ENCODE results near the gene HIVEP2.

Gene HIVEP2

DNA sequence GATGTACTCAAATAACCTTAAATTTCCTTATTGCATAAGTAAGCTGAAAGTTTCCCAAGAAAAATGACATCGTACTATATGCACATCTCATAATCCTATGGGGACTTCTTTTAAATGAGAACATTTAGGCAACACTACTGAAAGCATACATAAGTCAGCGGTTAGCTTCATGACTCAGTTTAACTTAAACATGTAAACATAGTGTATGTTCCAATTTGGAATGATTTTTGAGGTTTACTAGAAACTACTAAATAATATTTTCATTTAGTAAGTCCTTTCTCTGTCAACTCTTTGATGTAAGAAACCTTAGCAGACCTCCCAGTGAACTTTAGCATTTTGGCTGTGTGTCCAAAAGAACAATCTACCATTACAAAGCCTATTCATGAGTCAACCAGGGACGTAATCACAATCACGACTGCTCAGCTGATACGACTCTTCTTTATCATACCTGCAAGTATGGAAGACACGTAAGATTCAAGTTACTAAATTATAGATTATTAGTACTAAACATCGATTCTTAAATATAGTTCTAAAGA is 19.3 kb downstream of the HIVEP2 start:
- peak; percentile 57 for DNase-seq (ENCODE audit: low spot score)

DNA sequence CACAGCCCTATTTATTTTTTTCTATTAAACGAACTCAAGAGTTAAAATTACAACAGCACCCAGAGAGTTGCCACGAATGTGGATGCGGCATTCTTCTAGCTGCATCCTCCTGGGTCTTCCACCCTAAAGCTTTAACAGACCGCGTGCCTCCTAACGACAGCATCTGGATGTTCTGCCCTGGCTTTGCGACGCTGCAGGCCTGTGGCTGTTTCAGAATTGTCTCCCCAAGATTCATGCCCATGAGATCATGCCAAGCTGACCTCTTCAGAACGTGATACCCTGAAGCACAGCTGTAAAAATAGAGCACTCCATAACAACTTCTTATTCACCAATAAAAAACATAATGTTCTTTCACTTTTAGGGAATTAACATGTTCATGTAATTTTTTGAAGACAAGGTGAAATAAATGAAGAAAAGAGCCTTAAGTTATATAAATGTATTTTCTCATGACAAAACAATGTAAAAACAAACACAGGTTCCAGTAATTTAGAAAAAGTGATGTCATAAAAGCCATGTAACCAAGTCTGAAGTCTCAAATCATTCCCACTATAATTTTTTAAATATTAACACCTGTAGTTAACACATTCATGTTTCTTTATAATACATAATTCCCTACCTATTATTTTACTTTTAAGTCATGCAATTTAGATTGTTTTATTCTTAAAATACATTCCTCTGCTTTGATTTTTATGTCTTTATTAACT is 26.5 kb downstream of the HIVEP2 start:
- DNase-seq (ENCODE audit: low spot score): no peak

DNA sequence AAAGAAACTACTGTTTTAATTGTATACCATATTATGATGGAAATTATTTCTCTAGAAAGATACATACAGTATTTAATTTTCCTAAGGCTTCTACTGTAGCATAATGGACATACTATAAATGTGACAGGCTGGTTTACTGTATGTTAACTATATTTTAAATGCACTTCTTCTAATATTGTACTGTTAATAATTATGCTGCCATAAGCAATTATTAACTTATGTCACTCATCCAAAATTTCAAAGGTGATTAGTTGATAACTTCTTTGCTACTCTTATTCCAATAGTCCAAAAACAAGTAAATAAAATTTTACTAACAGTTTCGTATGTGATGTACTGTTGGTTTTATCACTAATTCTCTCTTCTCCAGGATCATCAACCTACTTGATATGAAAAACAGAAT is 28.1 kb downstream of the HIVEP2 start:
- no peak for DNase-seq (ENCODE audit: low spot score)

DNA sequence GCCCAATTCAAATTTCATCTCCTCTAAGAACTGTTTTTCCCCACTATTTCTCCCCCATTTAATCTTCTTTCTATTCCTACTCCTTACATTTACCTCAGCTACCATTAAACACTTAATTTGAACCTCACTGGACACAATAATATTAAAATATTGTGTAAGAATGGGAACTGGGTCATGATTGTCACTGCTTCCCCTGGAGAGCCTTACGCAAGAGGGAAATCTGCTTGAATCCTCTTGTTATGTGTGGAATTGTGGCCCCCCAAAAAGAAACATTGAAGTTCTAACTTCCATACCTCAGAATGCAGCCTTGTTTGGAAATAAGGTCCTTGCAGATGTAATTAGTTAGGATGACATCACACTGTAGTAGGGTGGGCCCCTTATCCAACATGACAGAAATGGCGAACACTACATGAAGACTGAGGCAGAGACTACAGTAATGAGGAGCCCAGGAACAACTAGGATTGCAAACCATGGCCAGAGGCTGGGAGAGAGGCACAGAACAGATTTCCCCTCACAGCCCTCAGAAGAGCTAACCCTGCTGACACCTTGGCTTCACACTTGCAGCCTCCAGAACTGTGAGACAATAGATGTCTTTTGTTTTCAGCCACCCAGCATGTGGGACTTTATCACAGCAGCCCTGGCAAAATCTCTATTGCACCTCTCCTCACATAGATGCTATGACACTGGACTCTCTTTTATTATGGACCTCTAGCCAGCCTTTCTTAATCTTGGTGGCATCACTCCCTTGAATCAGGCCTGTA is 29.9 kb downstream of the HIVEP2 start:
- DNase-seq (ENCODE audit: low spot score): no peak

DNA sequence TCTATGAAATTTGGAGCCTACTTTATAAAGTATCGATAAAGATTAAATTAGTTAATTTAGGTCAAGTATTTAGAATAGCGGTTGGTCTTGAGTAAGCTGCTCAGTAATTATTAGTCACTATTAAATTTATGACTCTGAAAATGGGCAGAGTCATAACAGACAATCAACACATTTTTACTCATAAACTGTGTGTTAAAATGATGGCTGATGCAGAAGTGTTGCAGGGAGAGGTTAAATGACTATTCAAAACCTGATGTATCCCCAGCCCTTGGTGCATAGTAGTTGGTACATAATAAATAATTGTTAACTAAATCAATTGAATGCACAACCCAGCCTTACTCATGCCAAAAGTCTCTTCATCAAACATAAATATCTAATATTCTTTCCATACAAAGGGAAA is 30.6 kb downstream of the HIVEP2 start:
- no peak for DNase-seq (ENCODE audit: low spot score)

DNA sequence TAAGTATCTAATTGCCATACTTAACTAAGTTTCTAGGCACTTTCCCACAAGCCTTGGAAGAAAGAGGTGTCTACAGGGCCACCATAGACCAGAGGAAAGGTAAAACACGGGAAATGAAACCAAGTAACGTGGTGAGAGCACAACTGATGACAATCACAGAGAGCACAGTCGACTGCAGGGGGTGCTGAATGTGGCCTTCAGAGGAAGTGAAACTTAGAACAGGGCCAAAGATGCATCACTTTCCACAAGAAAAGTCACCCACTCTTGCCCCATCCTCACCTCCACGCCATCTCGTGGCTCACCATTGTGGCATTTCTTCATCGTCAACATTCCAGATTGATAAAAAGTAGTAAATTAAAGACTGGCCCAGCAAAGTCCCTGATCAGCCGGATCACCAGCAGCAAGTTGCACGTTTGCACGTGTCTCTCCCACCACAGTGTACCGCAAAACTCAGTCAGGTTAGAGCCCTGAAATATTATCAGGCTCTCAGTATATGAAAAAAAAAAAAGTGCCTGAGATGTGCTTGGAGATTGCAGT is 31.4 kb downstream of the HIVEP2 start:
- DNase-seq (ENCODE audit: low spot score): no peak

DNA sequence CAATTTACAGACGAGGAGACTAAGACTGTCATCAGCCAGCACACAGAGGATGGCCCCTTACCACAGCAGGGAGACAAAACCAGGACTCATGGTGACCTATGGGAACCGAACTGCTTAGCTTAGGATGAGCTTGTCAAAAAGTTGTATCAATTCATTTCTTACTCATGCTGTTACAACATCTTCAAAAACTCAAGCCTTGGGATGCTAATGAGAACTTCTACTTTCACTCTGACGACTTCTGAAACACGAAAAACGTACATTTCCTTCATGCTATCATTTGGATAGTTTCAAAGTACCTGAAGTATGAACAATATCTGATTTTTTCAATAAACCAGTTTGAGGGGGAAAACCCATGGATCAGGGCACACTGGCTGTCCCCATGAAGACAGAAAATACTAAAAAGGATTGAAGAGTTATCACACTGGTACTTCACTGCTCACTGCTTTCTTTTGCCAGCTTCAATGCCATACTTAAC is 31.9 kb downstream of the HIVEP2 start:
- no peak for DNase-seq (ENCODE audit: low spot score)

DNA sequence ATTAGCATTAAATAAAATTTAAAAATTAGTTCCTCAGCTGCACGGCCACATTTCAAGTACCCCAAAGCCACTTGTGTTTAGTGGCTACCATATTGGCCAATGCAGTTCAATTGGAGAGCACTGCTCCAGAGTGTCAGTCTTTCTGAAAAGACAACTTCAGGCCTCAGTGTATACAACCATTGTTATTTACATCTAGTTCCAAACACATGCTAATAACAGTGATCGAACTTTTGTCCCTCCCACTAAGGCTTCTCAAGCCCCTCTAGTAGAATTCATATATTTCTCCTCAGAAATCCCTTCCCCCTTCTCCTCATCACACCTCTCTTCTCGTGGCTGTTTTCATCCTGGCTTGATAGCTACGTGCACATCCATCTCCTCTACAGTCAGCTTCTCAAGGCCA is 32.9 kb downstream of the HIVEP2 start:
- DNase-seq (ENCODE audit: low spot score): no peak

DNA sequence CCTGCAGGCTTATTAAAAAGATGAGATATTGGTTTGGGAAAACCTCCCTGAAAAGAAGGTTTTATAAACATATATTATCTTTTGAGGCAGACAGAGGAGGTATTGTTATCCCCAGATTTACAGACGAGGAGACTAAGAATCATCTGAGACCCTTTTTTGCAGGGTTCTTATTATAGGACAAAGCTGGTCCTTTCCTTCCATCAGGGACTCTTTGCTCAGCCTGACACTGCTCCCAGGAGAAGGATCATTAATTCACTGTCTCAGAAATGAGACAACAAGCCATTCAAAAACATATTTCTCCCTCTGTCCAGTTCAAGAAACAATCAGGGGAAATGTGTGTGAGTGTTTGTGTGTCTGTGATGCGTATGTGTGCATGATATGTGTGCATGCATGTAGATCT is 33.5 kb downstream of the HIVEP2 start:
- DNase-seq (ENCODE audit: low spot score): peak; percentile 59

DNA sequence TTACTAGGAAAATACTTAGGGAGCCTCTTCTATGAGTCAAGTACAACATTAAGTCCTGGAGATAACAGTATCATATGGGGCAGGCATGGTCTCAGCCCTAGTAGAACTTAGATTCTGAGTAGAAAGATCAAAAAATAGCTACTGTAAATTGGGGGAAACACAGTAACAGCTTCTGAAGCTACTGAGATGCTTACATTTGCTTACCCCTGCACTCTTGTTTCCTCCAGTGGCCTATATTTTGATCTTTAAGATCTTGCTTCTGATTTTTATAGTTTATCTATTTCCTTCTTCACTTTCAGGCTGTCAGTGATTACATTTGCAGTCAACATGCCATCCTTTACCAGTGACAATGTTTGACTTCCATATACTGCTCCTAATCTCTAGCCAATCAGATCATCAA is 35.3 kb downstream of the HIVEP2 start:
- no peak for DNase-seq (ENCODE audit: low spot score)

DNA sequence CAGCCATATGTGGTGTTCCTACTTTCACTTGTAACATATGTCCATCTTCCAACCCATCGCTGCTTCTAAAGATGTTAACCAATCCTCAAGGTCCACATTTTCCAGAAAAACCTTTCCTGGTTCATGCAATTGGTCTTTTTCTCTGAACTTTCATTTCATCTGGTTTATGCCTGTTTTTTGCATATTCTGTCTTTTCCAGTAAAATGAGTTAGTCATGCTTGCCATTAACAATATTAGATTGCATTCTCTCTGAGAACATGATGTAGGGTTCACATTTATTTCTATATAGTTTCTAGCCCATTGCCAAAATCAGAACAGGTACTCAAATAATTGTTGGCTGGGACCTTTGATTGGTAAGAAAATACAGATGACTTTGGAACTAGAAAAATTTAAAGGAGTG is 36.7 kb downstream of the HIVEP2 start:
- no peak for DNase-seq (ENCODE audit: low spot score)

DNA sequence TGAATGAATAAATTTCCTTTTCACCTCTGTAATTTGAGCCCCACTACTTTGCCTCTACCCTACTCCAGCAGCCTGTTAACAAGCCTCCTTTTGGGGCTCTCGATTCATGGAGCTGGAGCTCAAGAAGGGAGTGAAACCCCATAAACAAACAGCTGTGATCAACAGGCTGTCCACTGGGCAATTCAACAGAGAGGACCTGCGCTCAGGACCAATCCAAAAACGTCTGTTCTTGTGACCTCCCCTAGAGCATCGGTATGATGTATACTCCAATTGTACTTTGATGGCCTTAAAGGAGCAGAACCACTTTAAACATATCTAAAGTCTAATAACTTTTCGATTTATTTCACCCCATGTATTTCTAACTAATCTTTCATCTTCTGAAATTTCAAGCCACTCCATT is 37.4 kb downstream of the HIVEP2 start:
- no peak for DNase-seq (ENCODE audit: low spot score)

DNA sequence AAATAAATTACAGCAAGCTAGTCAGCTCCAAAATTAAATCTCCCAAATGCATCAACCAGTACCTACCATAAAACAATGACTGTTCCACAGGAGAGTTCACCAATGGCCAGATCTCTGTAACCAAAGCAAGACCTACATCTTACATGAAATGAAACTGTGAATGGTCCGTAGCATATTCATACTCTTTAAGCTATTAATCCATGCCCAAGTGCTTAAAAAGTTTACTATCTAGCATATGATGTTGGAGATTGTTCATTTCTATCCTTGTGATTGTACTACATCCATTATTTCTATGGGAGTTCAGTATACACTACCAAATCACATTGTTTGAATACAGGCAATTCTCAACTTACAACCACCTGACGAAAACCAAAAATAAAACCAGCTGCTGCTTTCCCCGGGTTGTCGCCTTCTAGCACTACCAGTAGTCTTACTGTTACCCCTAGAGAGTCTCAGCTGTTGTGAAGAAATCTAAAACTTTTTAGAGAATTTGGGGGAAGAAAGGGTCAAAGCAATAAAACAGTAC is 38.0 kb downstream of the HIVEP2 start:
- DNase-seq (ENCODE audit: low spot score): no peak

DNA sequence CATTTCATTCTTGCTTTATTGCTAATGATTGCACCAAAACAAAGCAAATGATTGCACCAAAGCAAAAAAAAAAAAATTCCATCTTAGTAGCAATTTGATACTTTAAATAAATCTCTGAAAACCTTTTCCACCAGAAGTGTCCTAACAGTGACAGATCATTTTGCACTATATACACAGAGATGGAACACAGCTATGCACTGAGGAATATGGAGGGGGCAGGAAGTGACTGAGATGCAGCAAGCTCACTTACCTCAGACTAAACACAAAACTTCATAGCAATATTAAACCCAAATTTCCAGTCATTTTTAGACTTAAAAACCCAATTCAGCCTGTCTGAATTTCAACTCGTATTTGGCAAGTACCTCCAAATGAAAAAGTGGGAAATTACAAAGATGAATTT is 41.2 kb downstream of the HIVEP2 start:
- no peak for DNase-seq (ENCODE audit: low spot score)

DNA sequence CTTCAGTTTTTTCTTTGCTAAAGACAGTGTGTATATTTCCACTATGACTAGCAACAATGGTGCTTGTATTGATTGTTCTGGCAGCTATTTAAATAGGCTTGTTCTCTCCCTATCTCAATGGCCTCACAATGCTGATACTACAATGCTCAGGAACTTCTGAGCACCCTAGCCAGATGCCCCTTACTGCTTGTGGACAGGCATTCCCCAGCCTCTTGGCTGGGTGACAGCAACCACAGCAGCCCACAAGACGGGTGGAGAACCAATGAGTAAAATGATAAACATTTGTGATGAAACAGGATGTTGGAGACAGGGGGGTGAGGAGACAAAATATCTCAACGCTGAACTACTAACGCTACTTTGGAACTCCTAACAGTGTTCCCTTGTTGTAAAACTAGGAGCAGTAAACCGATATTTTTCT is 42.3 kb downstream of the HIVEP2 start:
- peak; percentile 79 for DNase-seq (ENCODE audit: low spot score)

DNA sequence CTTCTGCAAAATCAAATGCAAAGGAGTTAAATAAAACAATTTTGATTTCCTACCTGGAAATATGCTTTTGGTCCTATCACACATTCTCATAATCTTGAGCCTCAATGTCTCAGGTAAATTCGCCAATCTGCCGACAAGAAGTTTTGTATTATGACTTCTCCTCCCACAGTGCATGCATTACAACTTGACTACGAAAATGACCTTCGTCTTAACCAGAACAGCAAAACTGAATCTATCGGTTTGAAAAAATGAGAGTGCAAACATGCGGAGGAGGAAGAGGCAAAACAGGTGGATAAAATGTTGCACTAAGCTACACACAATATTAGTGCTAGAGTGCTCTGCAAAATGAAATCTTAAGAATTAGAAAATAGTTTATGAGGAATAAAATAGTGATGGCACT is 43.4 kb downstream of the HIVEP2 start:
- DNase-seq (ENCODE audit: low spot score): no peak

DNA sequence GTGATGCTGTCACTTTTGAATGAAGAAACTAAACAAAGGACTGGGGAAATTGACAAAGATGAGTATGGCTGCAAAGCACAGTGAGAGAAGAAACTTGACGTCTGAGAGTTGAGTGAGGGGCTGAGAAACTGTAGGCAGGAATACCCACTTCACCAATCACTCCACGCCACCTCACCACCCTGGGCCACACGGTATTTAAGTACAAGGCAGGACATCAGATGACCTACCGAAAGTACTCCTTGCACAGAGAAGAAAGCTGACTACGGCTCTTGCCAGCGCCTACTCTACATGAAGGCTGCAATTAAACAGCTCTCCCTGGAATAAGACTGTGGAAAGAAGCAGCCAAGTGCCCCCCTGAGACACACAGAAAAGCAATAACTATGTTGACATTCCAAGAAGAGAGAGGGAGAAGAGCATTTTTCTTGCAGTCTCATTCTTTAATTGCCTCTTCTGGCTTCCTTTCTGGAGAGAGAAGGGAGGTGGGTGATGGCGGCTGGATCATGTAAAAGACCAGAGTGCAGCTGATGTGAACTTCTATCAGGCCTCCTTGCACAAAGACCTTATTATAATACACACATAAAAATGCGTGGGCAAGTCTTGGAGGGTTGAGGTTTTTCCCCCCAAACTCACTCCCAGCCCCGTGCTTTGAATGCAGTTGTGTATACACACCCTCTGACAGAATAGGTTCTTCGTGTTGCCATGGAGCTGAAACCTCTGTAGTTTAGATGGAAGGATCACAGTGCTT is 44.6 kb downstream of the HIVEP2 start:
- DNase-seq (ENCODE audit: low spot score): peak; percentile 52

DNA sequence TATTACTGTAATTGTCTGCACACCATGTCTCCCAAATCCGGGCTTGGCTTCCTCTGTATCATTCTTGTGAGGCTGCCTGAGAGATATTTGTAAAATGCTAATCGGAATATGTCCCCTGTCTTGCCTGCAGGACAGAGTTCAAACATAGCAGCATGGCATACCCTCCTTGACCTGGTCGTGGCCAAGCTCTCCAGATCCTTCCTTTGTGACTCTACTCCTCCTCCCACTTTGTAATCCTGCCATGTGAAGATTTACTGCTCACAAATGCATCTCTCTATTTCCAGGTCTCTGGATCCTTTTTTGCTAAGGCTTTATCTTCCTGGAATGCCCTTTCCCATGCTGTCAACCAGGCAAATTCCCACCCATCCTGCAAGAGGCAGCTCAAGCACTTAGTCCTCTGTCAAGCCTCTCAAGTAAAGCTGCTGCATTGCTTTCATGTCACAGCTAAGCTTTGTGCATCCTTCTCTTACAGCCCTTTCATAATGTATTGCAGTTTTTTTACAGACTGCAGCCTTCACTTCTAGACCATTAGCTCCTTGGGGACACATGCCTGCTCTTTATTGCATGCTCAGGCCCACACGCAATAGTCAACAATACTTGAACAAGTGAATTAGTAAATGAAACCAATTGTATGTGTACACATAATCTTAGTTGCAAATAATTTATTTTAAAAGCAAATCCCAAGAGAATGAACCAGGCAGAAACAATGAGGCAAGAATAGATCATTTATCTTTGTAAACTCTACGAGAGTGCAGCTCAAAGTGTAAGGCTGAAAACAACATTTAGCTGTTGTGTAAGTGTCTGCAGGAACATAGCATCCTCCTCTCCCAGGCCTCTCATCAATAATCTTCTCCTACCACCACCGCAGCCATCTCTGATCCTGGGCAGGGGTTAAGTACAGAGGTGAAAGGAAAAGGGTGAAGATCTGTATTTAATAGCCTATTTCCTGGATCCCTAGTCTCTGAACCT is 45.8 kb downstream of the HIVEP2 start:
- no peak for DNase-seq (ENCODE audit: low spot score)

DNA sequence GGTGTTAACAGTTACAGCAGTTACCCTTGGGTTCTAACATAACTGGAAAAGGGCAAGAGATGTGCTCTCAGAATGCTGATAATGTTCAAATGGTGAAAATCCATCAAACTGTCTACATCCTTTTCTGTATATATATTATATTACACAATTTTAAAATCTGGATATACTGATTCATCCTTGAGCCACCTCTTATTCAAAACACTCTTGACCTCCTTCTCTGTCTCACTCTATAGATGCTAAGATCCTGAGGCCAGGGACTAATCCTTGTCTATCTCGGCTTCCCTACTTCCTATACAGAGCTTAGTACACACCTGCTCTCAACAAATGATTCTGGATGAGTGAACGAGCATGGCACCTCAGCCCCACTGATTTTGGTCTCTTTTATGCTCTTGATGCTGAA is 47.3 kb downstream of the HIVEP2 start:
- DNase-seq (ENCODE audit: low spot score): no peak

DNA sequence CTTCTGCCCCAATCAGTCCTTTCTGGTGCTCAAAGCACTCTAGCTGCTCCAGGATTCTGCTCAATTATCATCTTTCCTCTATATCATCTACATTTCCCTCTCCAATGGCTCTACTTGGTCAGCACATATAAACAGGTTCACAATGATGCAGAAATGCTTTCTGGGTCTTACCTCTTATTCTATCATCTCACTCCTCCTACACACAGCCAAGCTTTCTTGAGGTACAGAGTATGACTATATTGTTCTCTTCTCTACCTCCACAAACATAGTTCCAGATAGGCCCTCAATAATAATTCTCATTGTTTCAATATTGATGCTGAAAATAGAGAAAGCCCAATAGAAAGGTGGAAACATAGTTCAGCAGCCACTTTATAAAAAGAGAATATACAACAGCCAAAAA is 48.2 kb downstream of the HIVEP2 start:
- no peak for DNase-seq (ENCODE audit: low spot score)

DNA sequence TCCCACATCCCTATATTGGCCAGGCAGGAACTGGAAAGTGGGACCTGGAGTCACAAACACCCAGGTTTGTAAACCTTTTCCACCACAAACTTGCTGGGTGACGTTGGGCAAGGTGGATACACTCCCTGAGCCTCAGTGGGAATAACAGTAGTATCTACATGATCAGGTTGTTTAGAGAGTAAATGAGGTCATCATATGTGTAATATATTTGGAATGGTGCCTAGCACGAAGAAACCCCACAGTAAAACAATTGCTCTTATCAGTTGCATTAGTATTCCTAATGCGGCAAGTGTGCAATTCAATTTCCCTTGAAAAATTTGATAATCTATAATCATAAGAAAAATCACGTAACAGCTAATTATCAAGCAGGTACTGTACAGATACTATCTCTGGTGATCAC is 51.9 kb downstream of the HIVEP2 start:
- DNase-seq (ENCODE audit: low spot score): no peak

Measured in COLO829 (cell line).